ENCODE measurements around the gene GATAD2B.

Gene GATAD2B

GRCh38 chr1:153774026-153774595, 148.7 kb downstream of the GATAD2B start:
- no peak overlapping the region for H3K4me3 ChIP-seq (ENCODE audit: severe bottlenecking)
- DNase-seq (ENCODE audit: low spot score) (no peak), ATAC-seq (ENCODE audit: low read depth) (no peak)
- peaks cover 28% of the 10 kb centered on the region for H3K36me3 ChIP-seq (ENCODE audit: low read depth)
- H3K27ac ChIP-seq (ENCODE audit: poor library complexity, severe bottlenecking), result peak overlapping the region; percentile 78
- no peaks in the 10 kb centered on the region for H3K27me3 ChIP-seq (ENCODE audit: insufficient read depth, poor library complexity, severe bottlenecking)
- H3K9me3 ChIP-seq (ENCODE audit: severe bottlenecking), result no peaks in the 10 kb centered on the region
- TF ChIP-seq CTCF (IDR thresholded peaks at IDR 0.05; ENCODE audit: poor library complexity, severe bottlenecking), result no peak
- peaks cover 6% of the 10 kb centered on the region for H3K4me1 ChIP-seq (ENCODE audit: insufficient read depth, poor library complexity, severe bottlenecking)

- peaks cover 35% of the 10 kb centered on the region for H3K36me3 ChIP-seq (ENCODE audit: low read depth)
- H3K27ac ChIP-seq (ENCODE audit: poor library complexity, severe bottlenecking), result peak overlapping the region; percentile 78
- no peaks in the 10 kb centered on the region for H3K27me3 ChIP-seq (ENCODE audit: insufficient read depth, poor library complexity, severe bottlenecking)
- no peaks in the 10 kb centered on the region for H3K9me3 ChIP-seq (ENCODE audit: severe bottlenecking)
- no peak for ATAC-seq (ENCODE audit: low read depth)
- TF ChIP-seq CTCF (IDR thresholded peaks at IDR 0.05; ENCODE audit: poor library complexity, severe bottlenecking), result no peak
- peaks cover 6% of the 10 kb centered on the region for H3K4me1 ChIP-seq (ENCODE audit: insufficient read depth, poor library complexity, severe bottlenecking)
- DNase-seq (ENCODE audit: low spot score), result no peak
- H3K4me3 ChIP-seq (ENCODE audit: severe bottlenecking), result no peak overlapping the region
These were observed 149.5 kb downstream of the GATAD2B start for GRCh38 chr1:153773096-153773921.

- no peaks in the 10 kb centered on the region for H3K27me3 ChIP-seq (ENCODE audit: insufficient read depth, poor library complexity, severe bottlenecking)
- no peak overlapping the region for H3K4me3 ChIP-seq (ENCODE audit: severe bottlenecking)
- DNase-seq (ENCODE audit: low spot score), result no peak
- H3K4me1 ChIP-seq (ENCODE audit: insufficient read depth, poor library complexity, severe bottlenecking), result peaks cover 6% of the 10 kb centered on the region
- peak; percentile 12 for TF ChIP-seq CTCF (IDR thresholded peaks at IDR 0.05; ENCODE audit: poor library complexity, severe bottlenecking)
- ATAC-seq (ENCODE audit: low read depth), result no peak
- no peak overlapping the region for H3K27ac ChIP-seq (ENCODE audit: poor library complexity, severe bottlenecking)
- H3K9me3 ChIP-seq (ENCODE audit: severe bottlenecking), result no peaks in the 10 kb centered on the region
- H3K36me3 ChIP-seq (ENCODE audit: low read depth), result peaks cover 48% of the 10 kb centered on the region
These were observed 150.8 kb downstream of the GATAD2B start for GRCh38 chr1:153771841-153772593.

GRCh38 chr1:153771261-153771660, 151.5 kb downstream of the GATAD2B start:
- DNase-seq (ENCODE audit: low spot score), result no peak
- H3K27me3 ChIP-seq (ENCODE audit: insufficient read depth, poor library complexity, severe bottlenecking), result no peaks in the 10 kb centered on the region
- peaks cover 6% of the 10 kb centered on the region for H3K4me1 ChIP-seq (ENCODE audit: insufficient read depth, poor library complexity, severe bottlenecking)
- no peak overlapping the region for H3K27ac ChIP-seq (ENCODE audit: poor library complexity, severe bottlenecking)
- ATAC-seq (ENCODE audit: low read depth), result no peak
- H3K4me3 ChIP-seq (ENCODE audit: severe bottlenecking), result no peak overlapping the region
- peaks cover 54% of the 10 kb centered on the region for H3K36me3 ChIP-seq (ENCODE audit: low read depth)
- H3K9me3 ChIP-seq (ENCODE audit: severe bottlenecking), result no peaks in the 10 kb centered on the region
- TF ChIP-seq CTCF (IDR thresholded peaks at IDR 0.05; ENCODE audit: poor library complexity, severe bottlenecking), result no peak
